ENCODE measurements around the gene SNRPD2. TPM values are rescaled to one million over a fixed set of nuclear protein-coding genes. Genes with fewer than 3 reads are reported as not detected.

The SNRPD2 gene
- total RNA-seq, 4 donors from 2014 or later = 113 to 201 (median 152) TPM

- Histone ChIP-seq H3K4me3 (no peak overlapping the region), H3K27ac (no peak overlapping the region), H3K4me1 (no peaks in the 10 kb centered on the region), H3K36me3 (no peaks in the 10 kb centered on the region), H3K27me3 (peaks cover 70% of the 10 kb centered on the region), H3K9me3 (no peaks in the 10 kb centered on the region)
- no peak for ATAC-seq
- TF ChIP-seq POLR2AphosphoS5 (IDR thresholded peaks at IDR 0.05) = no peak
- no peak for TF ChIP-seq EP300 (IDR thresholded peaks at IDR 0.05)
- TF ChIP-seq CTCF (IDR thresholded peaks at IDR 0.05) = no peak
- no peak for TF ChIP-seq POLR2A (IDR thresholded peaks at IDR 0.05)
- 27 to 59% methylated on average over 3 to 8 of the region's 8 CpGs for WGBS, 2 donors (ENCODE audit: low coverage in 1 of 2)
Observed at GRCh38 chr19:45660636-45661035, 31.1 kb downstream of the SNRPD2 start.

GRCh38 chr19:45659096-45659729 is 32.5 kb downstream of the SNRPD2 start:
- no peak overlapping the region for H3K4me3 ChIP-seq
- TF ChIP-seq EP300 (IDR thresholded peaks at IDR 0.05) (no peak), POLR2A (IDR thresholded peaks at IDR 0.05) (no peak), POLR2AphosphoS5 (IDR thresholded peaks at IDR 0.05) (no peak), CTCF (IDR thresholded peaks at IDR 0.05) (no peak)
- no peaks in the 10 kb centered on the region for H3K36me3 ChIP-seq
- H3K4me1 ChIP-seq = no peaks in the 10 kb centered on the region
- H3K9me3 ChIP-seq = no peaks in the 10 kb centered on the region
- H3K27me3 ChIP-seq = peaks cover 56% of the 10 kb centered on the region
- ATAC-seq = no peak
- H3K27ac ChIP-seq = no peak overlapping the region
- 35 to 61% methylated on average over 2 to 4 of the region's 6 CpGs for WGBS, 2 donors (ENCODE audit: low coverage in 1 of 2)

- Histone ChIP-seq H3K9me3 (no peaks in the 10 kb centered on the region), H3K27ac (no peak overlapping the region), H3K4me3 (no peak overlapping the region), H3K27me3 (peaks cover 42% of the 10 kb centered on the region), H3K36me3 (no peaks in the 10 kb centered on the region), H3K4me1 (no peaks in the 10 kb centered on the region)
- no peak for TF ChIP-seq POLR2AphosphoS5 (IDR thresholded peaks at IDR 0.05)
- no peak for TF ChIP-seq POLR2A (IDR thresholded peaks at IDR 0.05)
- no peak for TF ChIP-seq CTCF (IDR thresholded peaks at IDR 0.05)
- no peak for TF ChIP-seq EP300 (IDR thresholded peaks at IDR 0.05)
- no peak for ATAC-seq
- 29 to 37% methylated on average over 2 to 13 of the region's 14 CpGs for WGBS, 2 donors (ENCODE audit: low coverage in 1 of 2)
Observed at GRCh38 chr19:45657520-45658167, 34.1 kb downstream of the SNRPD2 start.

- H3K9me3 ChIP-seq = no peaks in the 10 kb centered on the region
- H3K4me1 ChIP-seq = no peaks in the 10 kb centered on the region
- H3K27ac ChIP-seq = no peak overlapping the region
- no peak for ATAC-seq
- no peak for TF ChIP-seq CTCF (IDR thresholded peaks at IDR 0.05)
- TF ChIP-seq POLR2AphosphoS5 (IDR thresholded peaks at IDR 0.05) = no peak
- no peak for TF ChIP-seq POLR2A (IDR thresholded peaks at IDR 0.05)
- TF ChIP-seq EP300 (IDR thresholded peaks at IDR 0.05) = no peak
- H3K27me3 ChIP-seq = peaks cover 28% of the 10 kb centered on the region
- H3K36me3 ChIP-seq = no peaks in the 10 kb centered on the region
- 84 to 90% methylated on average over 3 of the region's 3 CpGs for WGBS, 2 donors (ENCODE audit: low coverage in 1 of 2)
- no peak overlapping the region for H3K4me3 ChIP-seq
Observed at GRCh38 chr19:45655073-45655472, 36.7 kb downstream of the SNRPD2 start.

GRCh38 chr19:45653634-45654033 is 38.1 kb downstream of the SNRPD2 start:
- 63% methylated on average over 2 of the region's 5 CpGs; no CpG with 5 or more reads in 1 of the 2 donors for WGBS, 2 donors (ENCODE audit: low coverage in 1 of 2)
- peaks cover 25% of the 10 kb centered on the region for H3K27me3 ChIP-seq
- no peaks in the 10 kb centered on the region for H3K9me3 ChIP-seq
- H3K4me1 ChIP-seq = no peaks in the 10 kb centered on the region
- no peak for TF ChIP-seq CTCF (IDR thresholded peaks at IDR 0.05)
- TF ChIP-seq POLR2AphosphoS5 (IDR thresholded peaks at IDR 0.05) = no peak
- no peak for TF ChIP-seq EP300 (IDR thresholded peaks at IDR 0.05)
- no peak for TF ChIP-seq POLR2A (IDR thresholded peaks at IDR 0.05)
- H3K4me3 ChIP-seq = no peak overlapping the region
- no peak overlapping the region for H3K27ac ChIP-seq
- no peak for ATAC-seq
- H3K36me3 ChIP-seq = no peaks in the 10 kb centered on the region

Data from gastroesophageal sphincter (tissue), 4 donors.